GM08714 (cell line): ENCODE data around the gene P2RY8.
A peak's percentile ranks its signal among the peaks of the same experiment; 100 is the strongest.
"Not testable (repeated sequence)": the region's sequence is repeated elsewhere in the genome, so short reads cannot be mapped to it uniquely, and the experiment has no call there.

Source experiments
- H3K4me3 ChIP-seq: fragments of 200-500 bp; sonication (Bioruptor generic); 2 replicates; pipeline ENCODE4 v1.5.1; 2014; ENCODE audit warnings: mild to moderate bottlenecking, low read length, inconsistent platforms
- ZNF274 ChIP-seq: IDR thresholded peaks from 2 replicates; pipeline ENCODE4 v1.6.1; 2012; ENCODE audit warnings: mild to moderate bottlenecking, low read depth, low read length

P2RY8 gene, protein sequence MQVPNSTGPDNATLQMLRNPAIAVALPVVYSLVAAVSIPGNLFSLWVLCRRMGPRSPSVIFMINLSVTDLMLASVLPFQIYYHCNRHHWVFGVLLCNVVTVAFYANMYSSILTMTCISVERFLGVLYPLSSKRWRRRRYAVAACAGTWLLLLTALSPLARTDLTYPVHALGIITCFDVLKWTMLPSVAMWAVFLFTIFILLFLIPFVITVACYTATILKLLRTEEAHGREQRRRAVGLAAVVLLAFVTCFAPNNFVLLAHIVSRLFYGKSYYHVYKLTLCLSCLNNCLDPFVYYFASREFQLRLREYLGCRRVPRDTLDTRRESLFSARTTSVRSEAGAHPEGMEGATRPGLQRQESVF

GRCh38 chrX:1537031-1537715 is at the start of gene P2RY8:
P2RY8 (minus strand) TSS chrX:1537185; CDS start chrX:1466558, 70,627 bp downstream.
- no peak for TF ChIP-seq ZNF274
- H3K4me3 ChIP-seq = peak within 1 kb of the TSS; percentile 91

DNA sequence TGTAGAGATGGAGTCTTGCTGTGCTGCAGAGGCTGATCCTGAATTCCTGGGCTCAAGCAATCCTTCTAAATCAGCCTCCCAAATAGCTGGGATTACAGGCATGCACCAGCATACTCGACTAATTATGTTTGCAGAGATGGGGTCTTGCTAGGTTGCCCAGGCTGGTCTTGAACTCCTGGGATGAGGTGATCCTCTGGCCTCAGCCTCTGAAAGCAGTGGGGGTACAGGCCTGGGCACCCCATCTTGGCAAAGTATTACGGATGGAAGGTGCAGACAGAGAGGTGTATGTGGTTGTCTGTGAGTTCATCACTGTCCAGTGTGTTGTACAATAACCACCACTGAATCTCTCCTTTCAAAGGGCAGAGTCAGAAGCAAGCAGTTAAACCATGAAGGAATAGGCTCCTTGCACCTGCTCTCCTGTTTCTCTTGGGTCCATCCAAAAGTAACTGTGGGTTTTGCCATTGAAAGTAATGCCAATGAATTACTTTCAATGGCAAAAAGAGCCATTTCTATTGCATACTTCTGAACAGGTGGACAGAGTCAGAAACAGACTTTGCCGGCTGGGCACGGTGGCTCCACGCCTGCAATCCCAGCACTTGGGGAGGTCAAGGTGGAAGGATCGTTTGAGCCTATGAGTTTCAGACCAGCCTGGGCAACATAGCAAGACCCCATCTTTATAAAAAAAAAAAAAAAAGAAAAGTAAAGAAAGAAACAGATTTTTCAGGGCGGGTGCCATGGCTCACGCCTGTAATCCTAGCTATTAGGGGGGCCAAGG is 47.4 kb upstream of the P2RY8 start:
- no peak for TF ChIP-seq ZNF274
- no peak overlapping the region for H3K4me3 ChIP-seq

DNA sequence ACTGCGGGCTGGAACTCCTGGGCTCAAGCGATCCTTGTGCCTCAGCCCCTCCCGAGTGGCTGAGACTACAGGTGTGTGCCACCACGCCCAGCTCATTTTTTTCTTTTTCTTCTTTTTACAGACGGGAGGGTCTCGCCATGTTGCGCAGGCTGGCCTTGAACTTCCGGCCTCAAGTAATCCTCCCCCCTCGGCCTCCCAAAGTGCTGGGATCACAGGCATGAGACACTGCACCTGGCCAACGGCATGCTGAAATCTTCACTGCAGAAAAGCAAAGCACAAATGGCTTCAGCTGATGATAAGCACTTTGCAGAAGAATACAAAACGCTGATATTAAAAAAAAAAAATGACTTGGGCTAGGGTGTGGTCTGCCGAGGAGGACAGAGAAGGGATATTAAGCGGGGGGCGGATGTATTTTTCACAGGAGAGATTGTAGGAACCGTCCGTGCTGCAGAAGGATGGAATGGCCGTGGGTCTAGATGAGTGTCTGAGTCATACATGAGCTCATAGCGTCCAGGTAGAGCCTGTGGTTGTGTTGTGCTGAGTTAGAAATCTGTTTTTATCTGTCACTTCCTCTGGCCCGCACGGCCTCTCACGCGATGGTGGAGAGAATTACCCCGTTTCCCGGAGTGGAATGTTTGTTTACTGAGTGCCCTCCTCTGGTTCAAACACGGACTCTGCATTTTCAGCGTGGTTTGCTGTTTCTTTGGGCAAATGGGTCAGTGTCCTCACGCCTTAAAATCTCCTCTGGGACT is 45.9 kb upstream of the P2RY8 start:
- no peak for TF ChIP-seq ZNF274
- H3K4me3 ChIP-seq = no peak overlapping the region

DNA sequence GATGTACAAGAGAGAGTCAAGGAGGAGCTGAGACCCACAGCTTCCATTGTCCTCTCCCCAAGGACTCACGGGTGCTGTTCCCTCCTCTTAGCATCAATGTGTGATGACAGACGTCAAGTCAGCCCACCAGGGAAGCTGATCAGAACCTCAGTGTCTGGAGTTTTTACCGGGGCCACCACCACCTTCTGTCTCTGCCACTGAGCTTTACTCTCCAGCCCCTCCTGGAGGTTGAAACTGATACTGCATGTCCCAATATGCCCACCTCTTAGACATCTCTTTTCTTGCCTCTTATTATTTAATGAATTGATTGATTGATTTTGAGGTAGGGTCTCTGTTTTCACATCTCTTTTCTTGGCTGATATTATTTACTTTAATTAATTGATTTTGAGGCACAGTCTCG is 44.1 kb upstream of the P2RY8 start:
- no peak overlapping the region for H3K4me3 ChIP-seq
- TF ChIP-seq ZNF274 = no peak

GRCh38 chrX:1578511-1579173 is 41.7 kb upstream of the P2RY8 start:
- no peak overlapping the region for H3K4me3 ChIP-seq
- no peak for TF ChIP-seq ZNF274

GRCh38 chrX:1577845-1578244 is 40.9 kb upstream of the P2RY8 start:
- TF ChIP-seq ZNF274 = no peak
- no peak overlapping the region for H3K4me3 ChIP-seq

DNA sequence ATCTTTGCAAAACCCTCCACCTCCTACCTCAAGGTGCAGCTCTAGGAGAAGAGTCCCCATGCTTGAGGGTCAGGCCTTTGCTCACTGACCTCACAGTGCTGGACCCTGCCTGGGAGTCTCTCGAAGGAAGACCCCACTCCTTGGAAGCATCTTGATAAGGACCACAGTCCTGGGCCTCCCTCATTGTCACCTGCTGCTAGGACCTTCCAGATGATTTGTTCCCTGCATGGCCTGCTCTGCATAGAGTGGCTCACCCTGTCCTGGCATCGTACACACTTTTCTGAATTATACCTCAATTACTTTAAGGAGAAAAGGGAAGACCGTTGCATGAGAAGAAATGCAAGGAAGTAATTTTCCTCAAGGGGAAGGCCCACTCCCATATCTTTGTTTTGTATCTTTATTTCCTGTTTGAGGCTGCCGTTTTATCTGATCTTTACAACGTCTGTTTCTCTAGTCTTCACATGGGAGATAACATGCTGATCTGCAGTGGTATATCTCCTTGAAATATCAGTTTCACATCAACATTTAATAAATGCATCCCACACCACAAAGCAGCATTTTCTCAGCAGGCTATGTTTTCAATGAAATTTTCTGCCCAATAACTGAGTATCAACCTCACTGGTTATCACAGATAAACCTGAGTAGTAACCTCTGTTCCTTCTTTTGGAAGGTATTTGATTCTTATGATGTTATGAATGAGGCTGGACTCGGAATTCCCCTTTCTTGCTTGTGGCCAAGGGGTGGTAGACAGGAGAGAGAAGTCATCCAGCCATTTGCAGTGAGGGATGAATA is 39.4 kb upstream of the P2RY8 start:
- TF ChIP-seq ZNF274 = no peak
- H3K4me3 ChIP-seq = no peak overlapping the region

GRCh38 chrX:1574181-1574580 is 37.2 kb upstream of the P2RY8 start:
- not testable (repeated sequence) for H3K4me3 ChIP-seq

DNA sequence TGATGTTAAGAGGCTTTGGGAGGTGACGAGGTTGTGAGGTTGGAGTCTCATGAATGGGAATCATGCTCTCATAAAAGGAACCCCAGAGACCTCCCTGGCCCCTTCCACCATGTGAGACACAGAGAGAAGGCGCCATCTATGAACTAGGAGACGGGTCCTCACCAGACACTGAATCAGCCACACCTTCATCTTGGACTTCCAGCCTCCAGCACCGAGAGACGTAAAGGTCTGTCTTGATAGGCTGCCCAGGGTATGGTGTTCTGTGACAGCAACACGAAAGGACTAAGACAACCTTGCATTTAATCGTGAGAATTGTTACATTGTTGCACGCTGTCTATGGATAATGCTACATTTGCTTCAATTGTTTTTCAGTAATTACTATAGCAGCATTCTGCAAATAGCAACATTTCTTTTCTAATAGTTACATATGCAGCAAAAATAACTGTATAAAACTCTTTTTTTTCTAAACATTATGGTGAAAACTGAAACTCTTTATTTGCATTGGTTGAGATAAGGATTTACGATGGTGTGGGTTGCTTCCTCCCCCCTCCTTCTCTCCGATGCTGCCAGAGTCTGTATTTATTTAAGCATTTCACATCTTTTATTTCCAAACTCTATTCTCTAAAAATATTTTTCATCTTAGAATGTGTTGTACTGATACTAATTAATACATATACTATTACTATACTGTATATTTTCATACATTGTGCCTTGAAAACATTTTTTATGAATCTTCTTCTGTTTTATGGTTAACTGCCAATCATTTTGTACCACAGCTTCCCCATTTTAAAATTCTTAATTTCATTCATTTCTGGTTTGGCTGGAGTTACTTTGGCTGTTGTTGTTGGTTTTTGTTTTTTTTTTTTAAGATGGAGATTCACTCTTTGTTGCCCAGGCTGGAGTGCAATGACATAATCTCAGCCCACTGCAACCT is 28.0 kb upstream of the P2RY8 start:
- no peak overlapping the region for H3K4me3 ChIP-seq
- TF ChIP-seq ZNF274 = no peak

DNA sequence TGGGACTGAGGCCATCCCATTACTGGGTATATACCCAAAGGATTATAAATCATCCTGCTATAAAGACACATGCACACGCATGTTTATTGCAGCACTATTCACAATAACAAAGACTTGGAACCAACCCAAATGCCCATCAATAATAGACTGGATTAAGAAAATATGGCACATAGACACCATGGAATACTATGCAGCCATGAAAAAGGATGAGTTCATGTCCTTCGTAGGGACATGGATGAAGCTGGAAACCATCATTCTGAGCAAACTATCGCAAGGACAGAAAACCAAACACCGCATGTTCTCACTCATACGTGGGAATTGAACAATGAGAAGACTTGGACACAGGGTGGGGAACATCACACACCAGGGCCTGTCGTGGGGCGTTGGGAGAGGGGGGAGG is 27.1 kb upstream of the P2RY8 start:
- H3K4me3 ChIP-seq = not testable (repeated sequence)

- no peak overlapping the region for H3K4me3 ChIP-seq
- no peak for TF ChIP-seq ZNF274
Measured at GRCh38 chrX:1561164-1561563, 24.2 kb upstream of the P2RY8 start.

DNA sequence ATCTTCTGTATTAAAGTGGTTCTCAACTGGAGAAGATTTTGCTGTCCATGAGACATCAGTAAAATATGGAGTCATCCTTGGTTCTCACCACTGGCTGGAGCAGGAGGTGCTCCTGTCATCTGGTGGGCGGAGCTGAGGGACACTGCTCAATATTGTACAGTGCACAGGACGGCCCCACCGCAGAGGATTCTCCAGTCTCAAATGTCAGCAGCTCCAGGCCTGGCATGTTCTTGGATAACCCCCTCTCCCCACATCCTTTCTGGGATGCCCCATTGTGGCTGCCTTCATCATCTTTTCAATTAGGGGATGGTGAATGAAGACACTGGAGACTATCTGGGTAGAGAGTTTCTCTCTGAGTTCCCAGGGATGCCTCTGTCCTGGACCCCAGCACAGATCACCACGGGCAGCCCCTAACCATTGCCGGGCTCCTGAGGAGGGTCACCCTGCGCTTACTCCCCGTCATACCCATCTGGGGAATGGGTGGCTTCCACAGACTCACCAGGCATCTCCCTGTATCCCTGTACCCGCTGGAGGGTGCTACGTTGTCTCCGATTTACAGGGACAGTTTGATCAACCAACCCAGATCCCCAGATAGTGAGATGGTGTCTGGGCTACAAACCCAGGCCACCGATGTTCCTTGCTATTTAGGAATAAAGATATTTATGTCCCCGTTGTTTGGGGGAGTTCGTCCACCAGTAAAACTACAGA is 21.9 kb upstream of the P2RY8 start:
- H3K4me3 ChIP-seq = no peak overlapping the region
- TF ChIP-seq ZNF274 = no peak

DNA sequence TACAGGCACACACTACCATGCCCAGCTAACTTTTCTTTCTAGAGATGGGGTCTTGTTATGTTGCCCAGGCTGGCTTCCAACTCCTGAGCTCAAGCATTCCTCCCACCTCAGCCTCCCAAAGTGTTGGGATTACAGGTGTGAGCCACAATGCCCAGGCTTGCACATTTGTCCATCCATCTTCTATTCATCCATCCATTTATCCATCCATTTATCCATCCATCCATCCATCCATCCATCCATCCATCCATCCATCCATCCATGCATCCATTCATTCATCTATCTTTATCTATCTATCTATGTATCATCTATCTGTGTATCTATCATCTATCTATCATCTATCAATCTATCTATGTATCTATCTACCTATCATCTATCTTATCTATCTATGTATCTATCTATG is 20.5 kb upstream of the P2RY8 start:
- not testable (repeated sequence) for H3K4me3 ChIP-seq
